GM21423 (cell line): ENCODE data around the gene SLC30A3.

Experiments
- ATAC-seq: cut with Tn5 transposase; IDR thresholded peaks from one replicate; pipeline ENCODE4 v1.9.1; 2021; ENCODE audit warnings: mild to moderate bottlenecking, moderate library complexity; ENCODE audit not compliant: unreplicated experiment

Gene SLC30A3

GRCh38 chr2:27208486-27209050, 54.3 kb downstream of the SLC30A3 start:
- no peak for ATAC-seq

GRCh38 chr2:27206346-27206745, 56.5 kb downstream of the SLC30A3 start:
- ATAC-seq = no peak

- no peak for ATAC-seq
Observed at GRCh38 chr2:27205206-27205605, 57.6 kb downstream of the SLC30A3 start.

- ATAC-seq = no peak
Observed at GRCh38 chr2:27204566-27204965, 58.3 kb downstream of the SLC30A3 start.

- no peak for ATAC-seq
Observed at GRCh38 chr2:27203741-27204140, 59.1 kb downstream of the SLC30A3 start.
